GM12892 (cell line): ENCODE measurements around the gene CYP19A1.

Experiments used
- POLR2A ChIP-seq: IDR thresholded peaks from 2 replicates; pipeline ENCODE4 v1.6.1; 2011; ENCODE audit warnings: low read depth, low read length, control low read depth
- POLR2AphosphoS5 ChIP-seq: IDR thresholded peaks from 2 replicates; pipeline ENCODE4 v1.6.1; 2011; ENCODE audit warnings: low read depth, low read length, control low read depth
- TAF1 ChIP-seq: IDR thresholded peaks from 2 replicates; pipeline ENCODE4 v1.6.1; 2011; ENCODE audit warnings: low read depth, mild to moderate bottlenecking, control low read depth, low read length, borderline replicate concordance

- TF ChIP-seq POLR2A (no peak), POLR2AphosphoS5 (no peak), TAF1 (no peak)
Observed at GRCh38 chr15:51274956-51275355, 63.4 kb downstream of the CYP19A1 start.
